ENCODE data around the gene AK8.
"Not testable (repeated sequence)": the region's sequence is repeated elsewhere in the genome, so short reads cannot be mapped to it uniquely, and the experiment has no call there.

Gene AK8

DNA sequence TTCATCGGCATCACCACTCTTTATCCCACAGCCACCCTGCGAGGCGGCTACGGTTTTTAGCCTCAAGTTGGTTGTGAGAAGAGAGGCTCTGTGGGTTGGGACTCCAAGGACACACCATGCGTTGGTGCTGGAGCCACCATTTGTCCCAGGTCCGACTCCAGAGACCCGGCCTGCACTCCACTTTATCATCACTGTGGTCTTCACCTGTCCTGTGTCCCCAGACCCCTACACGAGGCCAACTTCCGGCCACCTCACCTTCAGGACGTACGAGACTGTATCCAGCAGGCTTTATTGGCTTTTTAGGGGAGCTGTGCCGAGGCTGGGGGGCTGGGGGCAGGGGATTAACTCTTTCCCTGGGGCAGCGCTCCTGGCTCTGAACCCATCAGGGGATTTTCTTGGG, 152.8 kb downstream of the AK8 start:
- no peak overlapping the region for H3K4me3 Mint-ChIP-seq
- DNase-seq (ENCODE audit: low spot score in 2 of 2), result no peak
- no peaks in the 10 kb centered on the region for H3K4me1 Mint-ChIP-seq
- H3K9me3 Mint-ChIP-seq, result no peaks in the 10 kb centered on the region
- no peak for ATAC-seq (ENCODE audit: low read depth)
- no peaks in the 10 kb centered on the region for H3K36me3 Mint-ChIP-seq
- H3K27ac Mint-ChIP-seq, result no peak overlapping the region
- H3K27me3 Mint-ChIP-seq, result peaks cover 8% of the 10 kb centered on the region

GRCh38 chr9:132723809-132724208, 154.3 kb downstream of the AK8 start:
- H3K9me3 Mint-ChIP-seq, result no peaks in the 10 kb centered on the region

GRCh38 chr9:132722564-132723065, 155.5 kb downstream of the AK8 start:
- DNase-seq (ENCODE audit: low spot score in 2 of 2), result no peak
- no peak for ATAC-seq (ENCODE audit: low read depth)
- H3K36me3 Mint-ChIP-seq, result no peaks in the 10 kb centered on the region
- no peaks in the 10 kb centered on the region for H3K4me1 Mint-ChIP-seq
- no peak overlapping the region for H3K4me3 Mint-ChIP-seq
- H3K9me3 Mint-ChIP-seq, result no peaks in the 10 kb centered on the region
- peaks cover 11% of the 10 kb centered on the region for H3K27me3 Mint-ChIP-seq
- no peak overlapping the region for H3K27ac Mint-ChIP-seq

More at GRCh38 chr9:132723809-132724208, 154.3 kb downstream of the AK8 start:
- Mint-ChIP-seq H3K27ac (no peak overlapping the region), H3K4me1 (no peaks in the 10 kb centered on the region), H3K4me3 (no peak overlapping the region), H3K36me3 (no peaks in the 10 kb centered on the region), H3K27me3 (peaks cover 7% of the 10 kb centered on the region)
- DNase-seq (ENCODE audit: low spot score in 2 of 2) (no peak), ATAC-seq (ENCODE audit: low read depth) (no peak)

DNA sequence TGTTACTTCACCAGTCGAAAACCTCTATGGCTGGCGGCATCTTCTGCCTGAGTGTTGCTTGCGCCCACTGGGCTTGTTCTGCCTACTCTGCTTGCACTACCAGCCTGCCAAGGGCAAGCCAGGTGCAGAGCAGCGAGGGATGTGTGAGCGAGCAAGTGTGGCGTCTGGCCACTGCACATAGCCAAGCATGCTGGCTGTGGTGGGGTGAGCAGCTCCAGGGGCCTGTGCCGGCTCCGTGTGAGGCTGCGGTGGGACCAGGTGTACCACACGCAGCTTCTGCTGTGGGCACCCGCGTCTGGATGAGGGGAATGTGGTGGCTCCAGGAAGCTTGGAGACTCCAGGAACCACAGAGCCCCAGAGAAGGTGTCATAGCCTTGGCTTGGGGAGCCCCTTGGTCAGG, 156.4 kb downstream of the AK8 start:
- Mint-ChIP-seq H3K36me3 (no peaks in the 10 kb centered on the region), H3K4me1 (no peaks in the 10 kb centered on the region), H3K9me3 (no peaks in the 10 kb centered on the region), H3K27me3 (peaks cover 10% of the 10 kb centered on the region), H3K4me3 (no peak overlapping the region), H3K27ac (no peak overlapping the region)
- no peak for DNase-seq (ENCODE audit: low spot score in 2 of 2)
- ATAC-seq (ENCODE audit: low read depth), result no peak

- ATAC-seq (ENCODE audit: low read depth); H3K4me1 Mint-ChIP-seq; H3K36me3 Mint-ChIP-seq; DNase-seq (ENCODE audit: low spot score in 2 of 2); H3K4me3 Mint-ChIP-seq; H3K27ac Mint-ChIP-seq; H3K9me3 Mint-ChIP-seq: not testable (repeated sequence)
- peaks cover 12% of the 10 kb centered on the region for H3K27me3 Mint-ChIP-seq
Observed at GRCh38 chr9:132718381-132718928, 159.6 kb downstream of the AK8 start.

GRCh38 chr9:132717326-132717945, 160.6 kb downstream of the AK8 start:
- ATAC-seq (ENCODE audit: low read depth) (no peak), DNase-seq (ENCODE audit: low spot score in 2 of 2) (no peak)
- no peak overlapping the region for H3K27ac Mint-ChIP-seq
- H3K27me3 Mint-ChIP-seq, result peaks cover 11% of the 10 kb centered on the region
- H3K9me3 Mint-ChIP-seq, result no peaks in the 10 kb centered on the region
- H3K4me1 Mint-ChIP-seq, result no peaks in the 10 kb centered on the region
- H3K4me3 Mint-ChIP-seq, result no peak overlapping the region
- no peaks in the 10 kb centered on the region for H3K36me3 Mint-ChIP-seq

DNA sequence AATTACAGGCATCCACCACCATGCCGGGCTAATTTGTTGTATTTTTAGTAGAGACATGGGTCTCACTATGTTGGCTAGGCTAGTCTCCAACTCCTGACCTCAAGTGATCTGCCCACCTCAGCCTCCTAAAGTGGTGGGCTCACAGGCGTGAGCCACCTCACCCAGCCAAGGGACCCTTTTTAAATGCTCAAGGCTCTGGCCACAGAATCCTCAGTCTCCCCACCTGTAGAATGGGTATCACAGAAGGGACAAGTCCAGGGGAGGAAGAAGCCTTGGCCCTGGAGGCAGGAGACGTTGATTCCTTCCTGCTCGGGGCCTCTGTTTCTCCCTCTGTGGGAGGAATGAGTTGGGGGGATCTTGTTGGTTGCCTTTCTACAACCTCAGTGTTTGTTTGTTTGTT, 162.1 kb downstream of the AK8 start:
- Mint-ChIP-seq H3K27ac (no peak overlapping the region), H3K4me1 (no peaks in the 10 kb centered on the region), H3K36me3 (no peaks in the 10 kb centered on the region), H3K9me3 (no peaks in the 10 kb centered on the region), H3K27me3 (peaks cover 11% of the 10 kb centered on the region), H3K4me3 (no peak overlapping the region)
- DNase-seq (ENCODE audit: low spot score in 2 of 2) (no peak), ATAC-seq (ENCODE audit: low read depth) (no peak)

GRCh38 chr9:132712753-132713152, 165.3 kb downstream of the AK8 start:
- Mint-ChIP-seq H3K4me3 (no peak overlapping the region), H3K27me3 (peaks cover 3% of the 10 kb centered on the region), H3K4me1 (no peaks in the 10 kb centered on the region), H3K9me3 (no peaks in the 10 kb centered on the region), H3K27ac (no peak overlapping the region), H3K36me3 (no peaks in the 10 kb centered on the region)
- ATAC-seq (ENCODE audit: low read depth) (no peak), DNase-seq (ENCODE audit: low spot score in 2 of 2) (no peak)

DNA sequence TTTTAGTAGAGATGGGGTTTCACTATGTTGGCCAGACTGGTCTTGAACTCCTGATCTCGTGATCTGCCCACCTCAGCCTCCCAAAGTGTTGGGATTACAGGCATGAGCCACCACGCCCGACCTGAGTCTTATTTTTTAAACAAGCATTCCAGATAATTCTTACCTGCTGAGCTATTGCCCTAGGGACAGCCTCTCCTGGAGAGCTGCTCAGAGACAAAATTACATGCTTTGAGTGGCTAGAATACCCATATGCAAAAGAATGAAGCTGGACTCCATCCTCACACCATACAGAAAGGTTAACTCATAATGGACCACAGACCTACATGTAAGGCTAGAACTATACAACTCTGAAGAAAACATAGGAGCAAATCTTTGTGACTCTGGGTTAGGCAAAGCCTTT, 166.2 kb downstream of the AK8 start:
- no peak for ATAC-seq (ENCODE audit: low read depth)
- Mint-ChIP-seq H3K36me3 (no peaks in the 10 kb centered on the region), H3K27me3 (peaks cover 4% of the 10 kb centered on the region), H3K4me3 (no peak overlapping the region), H3K9me3 (no peaks in the 10 kb centered on the region), H3K4me1 (no peaks in the 10 kb centered on the region), H3K27ac (no peak overlapping the region)
- DNase-seq (ENCODE audit: low spot score in 2 of 2), result no peak

GRCh38 chr9:132711152-132711551, 166.9 kb downstream of the AK8 start:
- H3K27me3 Mint-ChIP-seq; H3K27ac Mint-ChIP-seq; DNase-seq (ENCODE audit: low spot score in 2 of 2); H3K9me3 Mint-ChIP-seq; H3K4me1 Mint-ChIP-seq; H3K36me3 Mint-ChIP-seq; H3K4me3 Mint-ChIP-seq; ATAC-seq (ENCODE audit: low read depth): not testable (repeated sequence)

- no peak overlapping the region for H3K4me3 Mint-ChIP-seq
- no peak for ATAC-seq (ENCODE audit: low read depth)
- no peak for DNase-seq (ENCODE audit: low spot score in 2 of 2)
- peaks cover 11% of the 10 kb centered on the region for H3K27me3 Mint-ChIP-seq
- H3K36me3 Mint-ChIP-seq, result no peaks in the 10 kb centered on the region
- no peak overlapping the region for H3K27ac Mint-ChIP-seq
- H3K4me1 Mint-ChIP-seq, result no peaks in the 10 kb centered on the region
- H3K9me3 Mint-ChIP-seq, result no peaks in the 10 kb centered on the region
Observed at GRCh38 chr9:132710333-132710732, 167.8 kb downstream of the AK8 start.

GRCh38 chr9:132708769-132709430, 169.2 kb downstream of the AK8 start:
- no peaks in the 10 kb centered on the region for H3K9me3 Mint-ChIP-seq
- H3K4me3 Mint-ChIP-seq, result no peak overlapping the region
- H3K27me3 Mint-ChIP-seq, result peaks cover 11% of the 10 kb centered on the region
- H3K36me3 Mint-ChIP-seq, result no peaks in the 10 kb centered on the region
- DNase-seq (ENCODE audit: low spot score in 2 of 2), result no peak
- no peak for ATAC-seq (ENCODE audit: low read depth)
- no peaks in the 10 kb centered on the region for H3K4me1 Mint-ChIP-seq
- H3K27ac Mint-ChIP-seq, result no peak overlapping the region

DNA sequence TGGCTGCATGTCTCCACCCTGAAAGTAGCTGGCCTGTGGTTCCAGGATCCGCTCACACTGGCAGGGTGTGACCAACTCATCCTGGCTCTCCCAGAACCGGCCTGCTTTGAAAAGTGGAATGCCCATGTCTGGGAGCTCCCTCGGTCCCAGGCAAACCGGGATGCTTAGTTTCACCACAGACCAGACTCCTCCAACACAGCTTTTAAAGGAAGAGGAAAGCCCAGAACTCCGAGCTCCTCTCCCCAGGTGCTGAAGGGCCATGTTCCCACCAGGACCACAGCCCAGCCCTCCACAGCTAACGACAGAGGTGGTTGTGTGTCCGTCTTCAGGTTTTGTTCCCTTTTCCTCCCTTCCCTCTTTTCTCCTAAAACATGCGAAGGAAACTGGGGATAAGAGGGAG, 169.8 kb downstream of the AK8 start:
- no peaks in the 10 kb centered on the region for H3K9me3 Mint-ChIP-seq
- peaks cover 8% of the 10 kb centered on the region for H3K27me3 Mint-ChIP-seq
- H3K36me3 Mint-ChIP-seq, result no peaks in the 10 kb centered on the region

DNA sequence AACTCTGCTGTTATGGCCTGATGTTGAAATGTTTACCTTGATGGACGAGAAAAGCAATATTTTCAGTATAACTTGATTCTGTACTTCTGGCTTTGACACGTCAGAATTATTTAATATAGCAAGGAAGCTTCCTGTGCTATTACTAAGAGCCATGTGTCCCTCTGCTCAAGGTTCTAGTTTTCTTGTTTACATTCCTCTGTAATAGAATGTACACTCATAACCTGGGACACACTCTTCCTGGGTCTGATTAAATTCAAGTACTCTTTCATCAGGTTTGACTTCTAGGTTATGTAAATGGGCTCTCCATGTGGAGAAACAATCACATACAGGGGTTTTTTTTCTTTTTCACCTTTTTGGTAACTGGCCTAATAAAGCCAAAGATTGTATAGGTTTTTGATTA, 174.7 kb downstream of the AK8 start:
- no peak for DNase-seq (ENCODE audit: low spot score in 2 of 2)
- Mint-ChIP-seq H3K4me1 (no peaks in the 10 kb centered on the region), H3K27ac (no peak overlapping the region), H3K4me3 (no peak overlapping the region), H3K36me3 (no peaks in the 10 kb centered on the region), H3K27me3 (peaks cover 8% of the 10 kb centered on the region), H3K9me3 (peaks cover 3% of the 10 kb centered on the region)
- no peak for ATAC-seq (ENCODE audit: low read depth)

More for the DNA sequence above, 169.8 kb downstream of the AK8 start:
- Mint-ChIP-seq H3K27ac (no peak overlapping the region), H3K4me1 (no peaks in the 10 kb centered on the region), H3K4me3 (no peak overlapping the region)
- no peak for ATAC-seq (ENCODE audit: low read depth)
- no peak for DNase-seq (ENCODE audit: low spot score in 2 of 2)
